CD4-positive, alpha-beta T cell treated with Interleukin-4 for 4 hours (primary cell): ENCODE results near the gene FBXO31.

Experiments used
- DNase-seq: peaks from one replicate; pipeline ENCODE4 v3.0.0-alpha.2; 2020

The FBXO31 gene

DNA sequence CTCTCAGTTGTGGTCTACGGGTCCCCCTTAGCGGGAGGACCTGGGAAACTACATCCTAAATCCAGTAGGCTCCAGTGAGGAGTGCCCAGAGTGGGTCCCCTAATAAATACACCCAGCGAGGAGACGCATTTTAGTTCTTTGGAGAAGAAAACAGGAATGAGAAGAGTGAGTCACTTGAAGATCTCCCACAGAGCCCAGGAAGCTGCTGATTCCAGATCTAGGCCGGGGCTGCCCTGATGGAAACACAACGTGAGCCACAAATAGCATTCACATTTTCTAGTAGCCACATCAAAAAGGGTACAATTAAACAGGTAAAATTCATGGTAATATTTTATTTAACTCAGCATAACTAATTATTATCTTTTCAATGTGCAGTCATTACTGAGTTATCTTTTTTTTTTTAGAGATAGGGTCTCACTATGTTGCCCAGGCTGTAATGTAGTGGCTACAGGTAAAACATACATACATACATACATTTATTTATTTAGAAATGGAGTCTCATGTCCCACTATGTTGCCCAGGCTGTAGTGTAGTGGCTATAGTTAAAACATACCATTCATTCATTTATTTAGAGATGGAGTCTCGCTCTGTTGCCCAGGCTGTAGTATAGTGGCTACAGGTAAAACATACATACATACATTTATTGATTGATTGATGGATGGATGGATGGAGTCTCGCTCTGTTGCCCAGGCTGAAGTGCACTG is 21.5 kb downstream of the FBXO31 start:
- no peak for DNase-seq

DNA sequence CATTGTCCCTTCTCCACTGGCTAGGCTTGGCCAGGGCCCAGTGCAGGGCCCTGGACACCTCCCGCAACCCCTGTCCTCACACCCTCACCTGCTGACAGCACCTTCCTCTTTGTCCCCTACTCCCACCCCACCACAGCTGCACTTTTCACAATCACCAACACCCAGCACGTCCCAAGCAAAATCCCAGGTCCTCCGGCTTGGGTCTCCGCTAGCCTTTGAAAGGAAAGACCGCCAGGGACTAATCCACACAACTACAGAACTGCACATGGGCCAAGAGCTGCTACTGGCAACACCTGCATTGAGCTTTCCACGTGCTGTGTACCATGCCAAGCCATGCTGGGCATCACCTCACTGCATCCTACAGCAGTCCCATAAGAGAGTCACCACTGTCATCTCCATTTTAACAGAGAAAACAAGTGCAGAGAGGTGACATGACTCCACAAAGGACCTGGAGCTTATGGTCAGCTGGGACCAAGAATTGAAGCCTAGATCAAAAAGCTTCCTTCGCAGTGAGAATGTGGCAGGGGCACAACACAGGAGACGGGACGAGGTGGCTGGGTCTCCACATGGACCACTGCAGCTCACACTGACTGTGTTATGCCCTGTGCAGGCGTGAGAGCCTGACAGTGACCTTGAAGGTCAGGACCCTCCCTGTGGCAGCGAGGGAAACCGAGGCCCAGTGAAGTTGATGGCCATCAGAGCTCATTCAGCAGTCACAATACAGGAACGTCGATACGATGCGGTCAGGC is 22.5 kb downstream of the FBXO31 start:
- no peak for DNase-seq

DNA sequence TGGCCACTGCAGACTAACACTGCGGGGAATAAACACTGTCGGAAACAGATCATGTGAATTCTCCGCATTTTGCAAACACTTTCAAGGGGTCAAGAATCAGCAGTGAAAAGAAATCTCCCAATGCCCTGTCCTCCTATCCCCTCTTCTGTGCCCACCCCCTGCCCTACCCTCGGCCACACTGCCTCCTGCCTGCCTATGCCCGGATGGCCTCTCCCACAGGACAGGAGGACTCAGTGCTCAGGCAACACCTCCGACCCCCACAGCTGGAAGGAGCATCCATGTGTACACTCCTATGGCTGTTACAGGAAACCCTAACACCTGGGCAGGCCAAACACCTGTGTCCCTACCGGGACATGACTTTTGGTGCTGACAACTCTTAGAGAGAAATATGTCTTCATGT is 24.5 kb downstream of the FBXO31 start:
- DNase-seq = no peak

DNA sequence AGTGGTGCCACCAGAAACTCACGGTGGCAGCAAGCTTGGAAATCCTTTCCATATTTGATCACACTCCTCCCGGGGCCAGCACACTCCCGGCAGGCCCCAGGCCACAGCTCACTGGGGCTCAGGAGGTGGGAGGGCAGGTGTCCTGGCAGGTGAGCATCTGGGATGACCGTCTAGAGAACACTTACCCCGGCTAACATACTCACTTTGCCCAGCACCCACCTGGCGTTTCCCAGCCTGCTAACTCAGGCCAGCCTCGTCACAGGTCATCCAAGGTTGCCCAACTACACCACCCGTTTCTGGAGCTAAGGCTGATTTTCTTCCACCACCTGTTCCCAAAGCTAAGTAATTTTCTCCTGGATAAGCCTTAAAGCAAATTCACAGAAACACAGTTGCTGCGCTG is 24.9 kb downstream of the FBXO31 start:
- DNase-seq = no peak

DNA sequence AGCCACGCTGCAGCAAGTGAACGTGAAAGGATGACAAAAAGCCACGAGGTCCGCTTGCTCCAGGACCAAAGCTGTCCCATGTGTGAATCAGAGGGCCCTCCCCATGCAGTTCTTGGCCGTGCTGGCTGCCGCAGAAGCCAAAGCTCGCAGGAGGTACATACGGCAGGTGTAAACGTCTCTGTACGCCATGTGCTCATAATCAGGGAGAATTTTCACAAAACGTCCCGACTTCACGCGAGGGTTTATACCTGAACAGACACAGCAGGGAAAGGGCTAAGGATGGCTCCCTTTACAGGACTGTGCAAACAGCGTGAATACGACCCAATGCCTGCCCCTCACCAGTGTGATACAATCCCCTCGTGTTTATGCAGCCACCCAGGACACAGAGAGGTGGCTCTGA is 25.3 kb downstream of the FBXO31 start:
- DNase-seq = no peak

DNA sequence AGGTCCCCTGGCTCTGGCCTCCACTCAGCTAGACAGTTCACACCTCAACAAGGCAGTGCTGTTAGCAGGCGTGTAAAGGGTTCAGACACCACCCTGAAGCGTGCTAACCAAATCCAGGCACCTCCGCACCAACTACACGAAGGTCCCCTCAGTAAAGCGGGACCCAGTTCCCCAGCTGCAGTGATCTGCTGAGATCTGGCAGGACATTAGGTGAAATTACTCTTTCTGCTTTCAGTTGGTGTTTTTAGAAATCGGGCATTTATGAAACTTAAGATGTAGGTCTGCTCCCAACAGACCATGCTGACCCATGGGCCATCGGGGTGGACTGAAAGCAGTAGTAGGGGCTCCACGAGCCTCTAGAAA is 27.1 kb downstream of the FBXO31 start:
- DNase-seq = no peak

DNA sequence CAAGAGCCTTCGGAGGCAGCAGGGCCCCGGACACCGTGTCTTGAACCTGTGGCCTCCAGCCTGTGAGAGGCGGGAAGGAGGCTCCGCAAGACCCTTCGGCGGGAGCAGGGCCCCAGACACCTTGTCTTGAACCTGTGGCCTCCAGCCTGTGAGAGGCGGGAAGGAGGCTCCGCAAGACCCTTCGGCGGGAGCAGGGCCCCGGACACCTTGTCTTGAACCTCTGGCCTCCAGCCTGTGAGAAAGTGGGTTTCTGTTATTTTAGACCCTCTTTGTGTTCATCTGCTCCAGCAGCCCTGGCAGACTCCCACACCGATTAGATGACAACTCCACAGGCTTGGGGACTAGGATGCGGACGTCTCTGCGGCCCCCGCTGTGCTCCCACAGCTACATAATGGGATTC is 30.0 kb downstream of the FBXO31 start:
- no peak for DNase-seq

DNA sequence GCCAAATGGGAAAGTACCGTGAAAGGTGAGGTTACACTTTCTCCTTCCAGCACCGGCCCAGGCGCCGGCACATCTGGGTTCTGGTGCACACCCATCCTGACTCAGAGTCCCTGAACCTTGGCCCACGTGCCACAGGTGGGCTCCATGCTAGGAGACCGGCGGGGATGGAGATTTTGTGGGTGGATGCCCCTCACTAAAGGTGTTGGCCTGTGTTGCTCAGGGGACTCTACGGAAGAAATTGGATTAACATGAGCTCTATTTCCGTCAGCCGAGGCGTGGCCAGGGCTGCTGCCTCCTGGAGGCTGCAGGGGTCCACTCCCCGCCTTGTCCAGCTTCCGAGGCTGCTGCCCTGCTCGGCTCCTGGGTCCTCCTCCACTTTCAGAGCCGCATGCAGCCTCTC is 30.8 kb downstream of the FBXO31 start:
- DNase-seq = no peak

DNA sequence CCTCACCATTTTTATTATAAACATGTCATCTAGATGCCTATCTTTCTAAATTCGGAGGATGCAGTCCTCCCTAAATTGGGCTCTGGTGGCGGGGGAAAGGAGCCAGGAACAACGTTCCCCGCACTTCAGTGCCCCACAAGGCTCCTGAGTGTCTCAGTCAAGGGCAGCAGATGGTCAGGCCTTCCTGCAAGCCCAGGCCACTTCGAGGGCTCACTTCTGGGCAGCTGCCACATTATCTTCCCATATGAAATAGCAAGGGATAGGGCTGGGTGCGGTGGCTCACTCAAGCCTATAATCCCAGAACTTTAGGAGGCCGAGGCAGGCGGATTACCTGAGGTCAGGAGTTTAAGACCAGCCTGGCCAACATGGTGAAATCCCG is 32.3 kb downstream of the FBXO31 start:
- DNase-seq = no peak

DNA sequence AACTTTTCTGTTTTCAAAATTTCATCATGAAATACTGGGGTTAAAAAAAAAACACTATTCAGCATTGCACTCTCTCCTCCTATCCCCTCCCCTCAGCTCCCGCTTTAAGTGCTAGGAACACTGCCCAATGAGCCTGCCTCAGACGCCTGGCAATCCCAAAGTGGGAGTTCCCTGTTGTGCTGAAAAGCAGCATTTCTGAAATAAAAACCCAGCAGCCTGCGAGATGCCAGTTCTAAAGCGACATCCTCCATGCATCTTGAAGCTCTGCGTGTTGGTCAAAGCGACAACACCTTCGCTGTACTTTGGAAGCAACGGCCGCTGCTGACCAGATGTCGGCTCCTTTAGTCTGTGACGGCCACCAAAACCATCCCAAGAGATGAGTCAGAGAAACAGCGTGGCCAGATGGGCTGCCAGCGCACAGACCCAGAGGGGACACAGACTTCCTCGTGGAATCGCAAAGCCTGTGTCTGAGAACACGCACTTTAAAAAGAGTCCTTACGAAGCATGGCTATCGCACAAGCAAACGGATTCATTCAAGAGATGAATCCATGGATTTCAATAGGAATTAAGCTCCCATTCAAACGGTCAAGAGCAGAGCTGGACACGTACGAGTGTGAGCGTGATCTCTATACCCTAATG is 32.8 kb downstream of the FBXO31 start:
- no peak for DNase-seq

DNA sequence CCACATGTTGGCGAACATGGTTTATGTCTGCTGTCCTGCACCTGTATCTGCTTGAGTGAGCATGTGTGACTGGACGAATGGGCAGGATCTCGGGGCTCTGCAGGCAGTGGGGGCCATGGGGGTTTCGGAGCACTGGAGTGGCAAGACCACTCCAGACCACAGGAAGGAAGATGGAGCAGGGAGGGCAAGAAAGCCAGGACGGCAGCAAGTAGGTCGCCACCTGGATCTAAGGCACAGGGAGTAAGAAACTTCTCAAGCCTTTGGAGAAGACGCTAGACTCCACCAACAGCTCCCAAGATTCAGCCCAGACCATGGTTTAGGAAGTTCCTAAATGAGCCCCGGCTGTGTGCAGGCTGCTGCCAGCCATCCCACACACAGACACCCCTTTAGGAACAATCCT is 33.5 kb downstream of the FBXO31 start:
- no peak for DNase-seq

DNA sequence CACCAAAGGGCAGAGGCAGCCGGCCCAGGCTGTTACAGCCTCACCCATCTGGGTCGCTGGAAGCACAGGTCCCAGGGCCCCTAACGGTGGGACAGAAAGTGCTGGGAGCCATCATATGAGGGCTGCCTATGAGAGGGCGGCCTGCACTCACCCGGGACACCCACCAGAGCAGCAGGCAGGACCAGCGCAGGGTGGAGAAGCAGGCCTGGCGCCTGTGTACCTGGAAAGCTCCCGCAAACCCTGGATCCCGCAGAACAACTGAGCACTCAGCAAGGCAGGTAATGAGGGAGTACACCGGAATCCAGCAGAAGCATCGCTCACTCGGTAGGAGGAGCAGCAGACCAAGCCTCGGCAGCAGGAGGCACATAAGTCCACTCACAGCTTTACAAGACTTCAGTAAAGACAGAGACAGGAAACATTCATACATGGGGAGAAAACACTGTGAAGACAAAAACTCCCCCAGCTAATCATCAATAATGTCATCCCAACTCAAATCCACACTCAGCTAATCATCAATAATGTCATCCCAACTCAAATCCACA is 34.9 kb downstream of the FBXO31 start:
- no peak for DNase-seq

DNA sequence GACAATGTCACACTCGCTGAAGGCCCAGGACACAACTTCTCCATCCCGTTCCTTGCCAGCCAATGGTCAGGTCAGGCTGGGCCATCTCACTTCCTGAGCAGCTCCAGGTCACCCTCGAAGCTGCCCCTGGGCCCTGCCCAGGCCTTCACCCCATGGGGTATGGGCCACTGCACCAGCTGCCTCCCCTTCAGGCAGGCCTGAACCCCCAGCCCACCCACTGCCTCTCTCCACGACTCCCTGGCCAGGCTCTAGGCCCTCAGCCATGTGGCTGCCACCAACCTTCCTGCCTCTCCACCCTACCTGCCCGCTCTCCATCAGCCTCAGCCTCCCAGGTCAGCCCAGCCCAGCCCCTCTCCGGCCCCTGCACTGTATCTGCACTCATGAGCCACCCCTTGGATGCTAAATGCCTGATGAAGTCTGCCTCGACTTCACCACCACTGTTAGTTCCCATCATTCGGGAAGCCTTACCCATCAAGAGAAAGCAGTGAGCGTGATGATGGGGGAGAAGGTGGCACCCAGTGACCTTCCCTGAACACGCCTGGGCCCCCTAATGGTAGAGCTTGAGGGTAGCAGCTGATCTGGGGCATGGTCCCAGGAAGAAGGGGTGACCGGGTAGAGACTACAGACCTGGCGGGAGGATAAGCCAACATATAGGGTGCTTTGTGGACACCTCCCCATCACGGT is 35.5 kb downstream of the FBXO31 start:
- no peak for DNase-seq

DNA sequence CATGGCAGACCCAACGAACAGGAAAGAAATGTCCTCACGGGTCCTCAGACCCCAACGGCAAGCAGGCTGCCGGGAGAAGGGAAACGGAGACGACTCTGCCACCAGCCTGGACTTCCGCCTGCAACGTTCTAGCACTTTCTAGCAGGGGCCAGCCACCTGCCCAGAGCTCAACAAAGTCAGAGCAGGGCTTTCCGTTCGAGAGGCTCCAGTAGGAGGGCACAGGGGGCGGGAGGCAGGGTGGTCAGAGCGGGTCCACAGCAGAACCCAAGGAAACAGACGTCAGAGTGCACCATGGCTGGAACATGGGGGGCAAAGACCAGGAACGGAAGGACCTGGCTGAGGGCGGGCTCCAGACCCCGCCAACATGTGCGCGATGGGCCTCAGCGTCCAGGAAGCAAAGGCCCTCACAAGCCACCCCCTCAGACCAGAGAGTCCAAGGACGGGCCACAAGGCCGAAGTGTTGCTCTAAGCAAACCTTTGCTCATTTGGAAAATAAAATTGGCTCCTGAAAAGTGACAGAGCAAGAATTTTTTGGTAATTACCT is 37.0 kb downstream of the FBXO31 start:
- DNase-seq = no peak

DNA sequence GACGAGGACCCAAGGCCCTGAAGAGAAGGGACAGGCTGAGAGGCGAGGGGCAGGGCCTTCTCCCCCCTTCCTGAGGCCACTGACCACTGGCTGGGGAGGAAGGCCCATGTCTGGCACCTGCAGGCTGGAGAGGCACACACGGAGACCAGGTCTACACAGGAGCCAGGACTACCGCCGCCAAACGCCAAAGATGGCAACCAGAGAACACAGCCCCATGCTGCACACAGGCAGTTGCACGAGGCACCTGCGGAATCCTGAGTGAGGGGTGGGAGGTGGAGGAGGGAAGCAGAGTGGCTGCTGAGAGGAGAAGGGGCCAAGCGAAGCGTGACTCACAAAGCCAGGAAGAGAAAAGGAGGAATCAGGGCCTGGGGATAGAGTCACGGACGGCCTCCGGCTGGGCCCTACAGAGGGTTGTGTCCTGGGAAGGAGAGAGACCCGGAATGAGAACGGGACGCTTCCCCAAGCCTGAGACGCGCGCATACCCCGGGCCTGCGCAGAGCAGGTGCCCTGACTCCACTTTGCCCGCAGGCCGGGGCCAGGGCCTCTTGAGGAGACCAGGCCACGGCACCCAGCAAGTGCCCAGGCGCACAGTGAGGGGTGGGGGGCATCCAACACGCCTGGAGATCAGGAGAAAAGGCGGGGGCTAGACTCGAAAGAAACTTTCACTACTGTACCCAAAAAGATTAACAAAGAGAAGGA is 37.7 kb downstream of the FBXO31 start:
- no peak for DNase-seq

DNA sequence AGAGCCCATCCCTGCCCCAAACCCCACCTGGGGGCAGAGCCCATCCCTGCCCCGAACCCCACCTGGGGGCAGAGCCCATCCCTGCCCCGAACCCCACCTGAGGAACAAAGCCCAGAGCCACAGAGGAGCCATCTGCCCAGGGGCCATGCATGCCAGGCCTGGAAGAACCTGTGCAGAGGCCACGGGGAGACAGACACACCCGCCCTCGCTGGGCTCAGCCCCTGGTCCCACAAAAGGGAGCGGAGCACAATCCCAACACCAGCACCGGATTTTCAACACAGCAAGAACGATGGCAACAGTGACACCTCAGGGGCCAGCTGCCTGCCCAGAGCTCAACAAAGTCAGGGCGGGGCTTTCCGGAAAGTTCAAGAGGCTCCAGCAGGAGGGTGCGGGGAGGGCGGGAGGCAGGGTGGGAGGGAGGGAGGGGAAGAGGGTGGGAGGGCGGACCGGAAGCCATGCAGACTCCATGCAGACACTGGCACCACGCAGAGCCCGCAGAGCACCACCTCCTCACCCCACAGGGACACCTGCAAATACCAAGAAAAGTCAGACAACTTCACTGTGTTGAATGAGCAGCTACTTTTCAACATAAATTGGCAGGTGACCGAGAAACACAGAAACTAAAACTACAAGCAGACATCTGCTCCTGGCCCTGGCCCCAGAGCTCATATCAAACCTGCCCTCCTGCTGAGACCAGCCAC is 38.5 kb downstream of the FBXO31 start:
- DNase-seq = peak; percentile 69

DNA sequence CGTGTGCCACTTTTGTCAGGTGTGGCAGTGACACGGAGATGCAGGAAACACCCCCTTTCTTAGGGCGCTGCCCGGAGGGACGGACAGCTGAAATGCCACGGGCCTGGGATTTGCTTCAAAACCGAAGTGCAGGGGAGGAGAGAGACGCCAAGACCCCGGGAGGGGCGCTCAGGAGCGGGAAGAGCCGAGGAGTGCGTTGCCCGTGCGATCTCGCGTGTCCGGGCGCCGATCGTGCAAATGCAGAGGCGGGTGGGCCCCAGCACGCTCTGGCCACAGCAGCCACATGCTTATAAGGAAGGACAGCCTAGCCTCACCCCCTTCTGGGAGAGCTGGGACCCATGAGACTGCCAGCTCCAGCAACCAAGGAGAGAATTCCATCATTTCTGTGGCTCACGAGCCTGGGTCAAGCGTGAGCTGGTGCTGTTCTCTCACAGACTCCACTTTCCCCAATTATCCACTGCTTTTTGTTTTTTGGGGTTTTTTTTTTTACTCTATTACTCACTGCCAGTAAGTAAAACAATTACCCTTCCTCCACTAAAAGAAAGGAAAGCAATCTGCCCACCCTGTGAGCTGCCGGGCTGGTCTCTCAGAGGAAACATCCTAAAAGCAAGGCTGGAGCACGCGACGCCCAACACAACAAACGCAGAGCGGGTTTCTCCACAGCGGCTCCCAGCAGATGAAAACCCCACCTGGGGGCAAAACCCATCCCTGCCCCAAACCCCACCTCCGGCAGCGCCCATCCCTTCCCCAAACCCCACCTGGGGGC is 39.2 kb downstream of the FBXO31 start:
- no peak for DNase-seq

DNA sequence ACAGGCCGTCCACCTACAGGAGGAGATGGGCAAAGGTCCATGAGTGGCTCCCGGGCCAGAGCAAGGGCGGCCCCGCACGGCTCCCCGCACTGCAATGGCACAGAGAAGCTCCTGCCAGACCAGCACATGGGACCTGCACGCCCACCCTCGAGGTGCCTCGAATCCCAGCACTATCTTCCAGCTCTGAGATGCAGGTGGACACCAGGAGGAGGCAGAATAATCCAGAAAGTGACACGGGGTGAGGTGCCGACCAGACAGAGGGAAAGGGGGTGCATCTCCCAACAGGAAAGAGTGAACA is 39.9 kb downstream of the FBXO31 start:
- no peak for DNase-seq

DNA sequence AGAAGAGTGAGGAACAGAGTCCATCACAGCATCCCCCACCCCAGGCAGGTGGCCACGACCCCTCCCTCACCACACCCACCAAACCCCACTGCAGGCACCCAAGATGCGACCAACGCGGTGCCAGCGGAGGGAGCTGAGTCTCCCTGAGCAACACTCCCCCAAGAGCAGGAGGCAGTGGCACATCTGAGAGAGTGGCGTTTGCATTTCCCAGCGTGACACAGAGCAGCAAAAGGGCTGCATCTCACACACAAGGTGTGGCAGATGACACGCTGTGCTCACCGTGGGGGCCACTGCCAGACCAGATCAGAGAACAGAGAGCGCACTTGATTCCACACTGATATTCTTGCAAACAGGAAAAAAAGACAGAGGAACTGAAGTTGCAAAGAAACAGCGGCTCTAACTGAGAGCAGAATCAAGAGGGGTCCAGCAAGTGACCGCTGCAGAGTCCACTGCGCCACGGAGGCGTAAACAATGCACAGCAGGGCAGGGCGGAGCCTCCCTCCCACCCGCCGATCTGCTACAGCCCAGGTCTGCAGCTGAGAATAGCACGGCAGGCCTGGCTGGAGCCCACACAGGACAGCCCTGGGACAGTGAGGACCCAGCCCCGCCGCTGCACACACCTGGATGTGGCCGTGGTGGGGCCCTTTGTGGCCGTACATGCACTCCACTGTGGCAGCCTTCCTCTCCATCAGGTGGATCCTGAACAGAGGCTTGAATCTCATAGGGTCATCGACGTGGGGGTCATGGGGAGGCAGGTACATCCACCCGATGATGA is 40.4 kb downstream of the FBXO31 start:
- no peak for DNase-seq

DNA sequence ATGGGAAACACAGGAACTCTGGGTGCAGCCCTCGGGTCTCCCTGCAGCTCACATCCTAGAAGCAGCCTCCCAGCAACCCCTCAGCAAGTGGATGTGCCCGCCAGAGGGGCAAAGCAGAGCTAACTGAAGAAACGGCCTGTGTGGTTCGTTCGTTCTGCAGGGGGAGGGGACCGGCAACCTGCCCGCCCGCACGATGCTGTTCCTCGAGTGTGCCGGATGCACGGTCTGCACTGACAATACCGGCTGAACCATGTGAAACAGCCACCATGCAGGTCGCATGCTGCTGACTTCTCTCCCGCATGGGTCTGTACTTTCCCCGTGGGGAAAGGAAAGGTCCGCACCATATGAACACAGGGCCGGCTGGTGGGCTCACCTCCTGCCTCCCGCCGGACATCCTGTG is 41.1 kb downstream of the FBXO31 start:
- DNase-seq = no peak

DNA sequence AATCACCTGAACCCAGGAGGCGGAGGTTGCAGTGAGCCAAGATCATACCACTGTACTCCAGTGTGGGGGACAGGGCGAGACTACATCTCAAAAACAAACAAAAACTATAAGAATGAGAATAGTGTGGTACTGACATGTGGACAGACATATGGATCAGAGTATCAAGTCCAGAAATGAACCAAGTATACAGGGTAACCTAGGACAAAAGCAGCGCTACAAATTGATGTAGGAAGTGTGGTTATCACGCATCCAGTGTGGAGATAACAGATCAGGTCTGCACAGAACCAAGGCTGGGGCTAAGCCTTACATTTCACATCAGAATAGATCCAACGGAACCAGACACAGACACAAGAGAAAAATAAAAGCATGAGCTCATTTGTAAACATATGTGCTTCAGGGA is 43.4 kb downstream of the FBXO31 start:
- DNase-seq = no peak
